Fibroblast of lung (primary cell): ENCODE measurements around the gene SCMH1. TPM values are rescaled to one million over a fixed set of nuclear protein-coding genes. Genes with fewer than 3 reads are reported as not detected.

ENCODE experiments used
- DNase-seq, 2 donors: peaks; one replicate each; pipeline versions ENCODE4 v3.0.0 to v3.0.0-alpha.2; 2010; ENCODE audit warnings: low read depth in 2 of 2
- H2AFZ ChIP-seq: 2 replicates; pipeline ENCODE4 v1.5.1; 2012; ENCODE audit warnings: low read length, control low read depth, inconsistent platforms
- H3K27ac ChIP-seq: 2 replicates; pipeline ENCODE4 v1.5.1; 2011; ENCODE audit warnings: low read length, control low read depth; ENCODE audit not compliant: insufficient read depth
- H3K27me3 ChIP-seq: 2 replicates; pipeline ENCODE4 v1.5.1; 2011; ENCODE audit warnings: mild to moderate bottlenecking, low read length; ENCODE audit not compliant: control insufficient read depth, insufficient read depth
- H3K36me3 ChIP-seq: 2 replicates; pipeline ENCODE4 v1.5.1; 2011; ENCODE audit warnings: low read length; ENCODE audit not compliant: control insufficient read depth, insufficient read depth
- H3K4me1 ChIP-seq: 2 replicates; pipeline ENCODE4 v1.5.1; 2011; ENCODE audit warnings: low read length; ENCODE audit not compliant: control insufficient read depth, insufficient read depth; ENCODE audit errors: extremely low read depth
- H3K4me2 ChIP-seq: 2 replicates; pipeline ENCODE4 v1.5.1; 2011; ENCODE audit warnings: low read length, control low read depth; ENCODE audit not compliant: insufficient read depth; ENCODE audit errors: extremely low read depth
- H3K4me3 ChIP-seq, 4 experiments: fragments of 200-600 bp in 1 of 4; sonication (generic) in 1 of 4; replicated peaks in 1 of 4; 2 replicates each; pipeline ENCODE4 v1.5.1; 2011 to 2016; ENCODE audit warnings: low read length in 4 of 4, low read depth in 3 of 4, mild to moderate bottlenecking in 3 of 4, control low read depth in 2 of 4, inconsistent platforms in 1 of 4, mixed read lengths in 1 of 4; ENCODE audit not compliant: insufficient read depth in 1 of 4; ENCODE audit errors: control extremely low read depth in 1 of 4
- H3K79me2 ChIP-seq: 2 replicates; pipeline ENCODE4 v1.5.1; 2012; ENCODE audit warnings: mild to moderate bottlenecking, low read length, inconsistent platforms; ENCODE audit not compliant: control insufficient read depth, insufficient read depth
- H3K9ac ChIP-seq: 2 replicates; pipeline ENCODE4 v1.5.1; 2011; ENCODE audit warnings: mild to moderate bottlenecking, low read length, control low read depth; ENCODE audit not compliant: insufficient read depth
- H3K9me3 ChIP-seq: 2 replicates; pipeline ENCODE4 v1.5.1; 2012; ENCODE audit warnings: low read depth, low read length; ENCODE audit not compliant: control insufficient read depth, insufficient read depth
- H4K20me1 ChIP-seq: 2 replicates; pipeline ENCODE4 v1.5.1; 2011; ENCODE audit warnings: low read length; ENCODE audit not compliant: control insufficient read depth, insufficient read depth; ENCODE audit errors: extremely low read depth
- CTCF ChIP-seq, 2 donors: IDR thresholded peaks in 1 of 2; conservative IDR thresholded peaks in 1 of 2; 1 replicate in 1 of 2; 2 replicates in 1 of 2; pipeline ENCODE4 v1.5.1; 2011 to 2012; ENCODE audit warnings: low read length in 2 of 2, control low read depth in 1 of 2, inconsistent platforms in 1 of 2, low read depth in 1 of 2, mild to moderate bottlenecking in 1 of 2
- EZH2 ChIP-seq: IDR thresholded peaks from 2 replicates; pipeline ENCODE4 v1.5.1; 2012; ENCODE audit warnings: low read length, control low read depth, mild to moderate bottlenecking; ENCODE audit errors: missing control alignments
- polyA plus RNA-seq, 2 donors: library from polyadenylated mRNA; depleted of rRNA in 1 of 2; stranded (reverse) in 1 of 2; unstranded in 1 of 2; fragments of >200 nt; gene quantifications; 2 replicates each; pipeline ENCODE4 v1.2.1, GENCODE V29; 2011 to 2012; ENCODE audit warnings: missing spikeins in 1 of 2
- total RNA-seq: library from RNA; depleted of rRNA; stranded (reverse); fragments of >200 nt; gene quantifications from 2 replicates; pipeline ENCODE4 v1.2.1, GENCODE V29; 2014

Gene SCMH1
- total and polyA plus RNA-seq, 2 donors (not counting 1 experiment from before 2014, with no cell fraction given) = 20.8 to 24.8 TPM

- H3K36me3 ChIP-seq = peaks cover 21% of the 10 kb centered on the region
Observed at GRCh38 chr1:40985875-40986274, 256.2 kb downstream of the SCMH1 start.

DNA sequence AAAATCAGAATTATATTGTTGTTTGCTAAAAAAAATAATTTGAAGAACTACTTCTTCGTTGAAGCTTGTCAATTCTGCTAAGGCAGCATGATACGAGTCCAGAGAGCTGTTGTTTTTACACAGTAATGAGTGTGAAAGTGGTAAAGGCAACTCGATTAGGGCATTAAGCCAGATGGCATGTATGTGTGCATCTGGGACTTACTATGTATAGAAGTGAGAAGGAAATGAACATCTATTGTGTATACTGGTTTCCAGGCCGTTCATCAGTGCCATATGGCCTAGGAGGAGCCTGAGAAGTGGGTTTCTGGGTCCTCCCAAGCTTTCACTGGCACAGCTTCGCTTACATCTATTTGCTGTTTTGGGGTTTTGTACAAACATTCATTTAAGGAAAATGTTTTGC, 256.9 kb downstream of the SCMH1 start:
- no peak overlapping the region for H3K4me2 ChIP-seq
- peaks cover 14% of the 10 kb centered on the region for H3K4me1 ChIP-seq
- no peak overlapping the region for H3K9ac ChIP-seq
- no peaks in the 10 kb centered on the region for H4K20me1 ChIP-seq
- no peak overlapping the region for H3K27ac ChIP-seq
- no peak for TF ChIP-seq EZH2
- peaks cover 41% of the 10 kb centered on the region for H3K79me2 ChIP-seq
- no peaks in the 10 kb centered on the region for H3K27me3 ChIP-seq
- H3K36me3 ChIP-seq = peaks cover 18% of the 10 kb centered on the region
- no peak for DNase-seq
- no peaks in the 10 kb centered on the region for H3K9me3 ChIP-seq
- H3K4me3 ChIP-seq = no peak overlapping the region
- no peak overlapping the region for H2AFZ ChIP-seq

More at GRCh38 chr1:40985875-40986274, 256.2 kb downstream of the SCMH1 start:
- H3K4me1 ChIP-seq = peaks cover 10% of the 10 kb centered on the region
- H3K4me3 ChIP-seq = no peak overlapping the region
- H3K4me2 ChIP-seq = no peak overlapping the region
- no peak overlapping the region for H3K9ac ChIP-seq
- peaks cover 34% of the 10 kb centered on the region for H3K79me2 ChIP-seq
- H4K20me1 ChIP-seq = no peaks in the 10 kb centered on the region
- H3K27ac ChIP-seq = no peak overlapping the region
- no peak for DNase-seq
- no peaks in the 10 kb centered on the region for H3K27me3 ChIP-seq
- no peak overlapping the region for H2AFZ ChIP-seq
- H3K9me3 ChIP-seq = no peaks in the 10 kb centered on the region
- TF ChIP-seq CTCF (conservative IDR thresholded peaks at IDR 0.05 in 1 of 2, IDR thresholded peaks at IDR 0.05 in 1 of 2; ENCODE audit: low read depth in 1 of 2, low read length in 2 of 2) = no peak
- no peak for TF ChIP-seq EZH2

GRCh38 chr1:40984531-40984930, 257.6 kb downstream of the SCMH1 start:
- peaks cover 43% of the 10 kb centered on the region for H3K79me2 ChIP-seq

More at GRCh38 chr1:40984531-40984930, 257.6 kb downstream of the SCMH1 start:
- Histone ChIP-seq H3K27ac (no peak overlapping the region), H2AFZ (no peak overlapping the region), H3K4me3 (no peak overlapping the region), H3K4me2 (no peak overlapping the region), H3K9ac (no peak overlapping the region), H3K36me3 (peaks cover 18% of the 10 kb centered on the region), H3K27me3 (no peaks in the 10 kb centered on the region), H3K9me3 (no peaks in the 10 kb centered on the region), H3K4me1 (peaks cover 14% of the 10 kb centered on the region), H4K20me1 (no peaks in the 10 kb centered on the region)
- no peak for DNase-seq
- TF ChIP-seq EZH2 (no peak), CTCF (conservative IDR thresholded peaks at IDR 0.05 in 1 of 2, IDR thresholded peaks at IDR 0.05 in 1 of 2; ENCODE audit: low read depth in 1 of 2, low read length in 2 of 2) (no peak)
